Measurements from ENCODE around the gene CLSTN3.
"Not testable (repeated sequence)": the region's sequence is repeated elsewhere in the genome, so short reads cannot be mapped to it uniquely, and the experiment has no call there.

CLSTN3 gene

GRCh38 chr12:7103837-7104584 is 26.2 kb upstream of the CLSTN3 start:
- no peak for DNase-seq (ENCODE audit: low spot score)

GRCh38 chr12:7106082-7106481 is 24.1 kb upstream of the CLSTN3 start:
- no peak for DNase-seq (ENCODE audit: low spot score)

- not testable (repeated sequence) for DNase-seq (ENCODE audit: low spot score)
Measured at GRCh38 chr12:7107181-7107580, 23.0 kb upstream of the CLSTN3 start.

- no peak for DNase-seq (ENCODE audit: low spot score)
Measured at GRCh38 chr12:7107636-7108002, 22.6 kb upstream of the CLSTN3 start.

- no peak for DNase-seq (ENCODE audit: low spot score)
Measured at GRCh38 chr12:7108003-7108795, 22.0 kb upstream of the CLSTN3 start.

GRCh38 chr12:7108796-7109571 is 21.2 kb upstream of the CLSTN3 start, which contains the start of gene C1RL:
Gene C1RL, minus strand, starts transcription at chr12:7109214. Its CDS starts 34 bp downstream, at chr12:7109180.
- peak; percentile 90 for DNase-seq (ENCODE audit: low spot score)

- no peak for DNase-seq (ENCODE audit: low spot score)
Measured at GRCh38 chr12:7109572-7109920, 20.6 kb upstream of the CLSTN3 start.

- DNase-seq (ENCODE audit: low spot score), result no peak
Measured at GRCh38 chr12:7110661-7111060, 19.5 kb upstream of the CLSTN3 start.

GRCh38 chr12:7112041-7112440 is 18.1 kb upstream of the CLSTN3 start:
- DNase-seq (ENCODE audit: low spot score), result no peak

GRCh38 chr12:7113389-7113871 is 16.7 kb upstream of the CLSTN3 start:
- DNase-seq (ENCODE audit: low spot score), result no peak

- no peak for DNase-seq (ENCODE audit: low spot score)
Measured at GRCh38 chr12:7114008-7114407, 16.2 kb upstream of the CLSTN3 start.

GRCh38 chr12:7114851-7115250 is 15.3 kb upstream of the CLSTN3 start:
- DNase-seq (ENCODE audit: low spot score), result no peak

- no peak for DNase-seq (ENCODE audit: low spot score)
Measured at GRCh38 chr12:7116196-7116595, 14.0 kb upstream of the CLSTN3 start.

- DNase-seq (ENCODE audit: low spot score), result no peak
Measured at GRCh38 chr12:7116916-7117315, 13.3 kb upstream of the CLSTN3 start.

GRCh38 chr12:7117670-7118069 is 12.5 kb upstream of the CLSTN3 start:
- DNase-seq (ENCODE audit: low spot score), result no peak

- DNase-seq (ENCODE audit: low spot score), result no peak
Measured at GRCh38 chr12:7118881-7119280, 11.3 kb upstream of the CLSTN3 start.

- no peak for DNase-seq (ENCODE audit: low spot score)
Measured at GRCh38 chr12:7120166-7120565, 10.0 kb upstream of the CLSTN3 start.

- no peak for DNase-seq (ENCODE audit: low spot score)
Measured at GRCh38 chr12:7121324-7121723, 8.8 kb upstream of the CLSTN3 start.

- DNase-seq (ENCODE audit: low spot score), result no peak
Measured at GRCh38 chr12:7122811-7123769, 7.1 kb upstream of the CLSTN3 start.

- DNase-seq (ENCODE audit: low spot score), result no peak
Measured at GRCh38 chr12:7123806-7124522, 6.2 kb upstream of the CLSTN3 start.
